Measurements from ENCODE around the gene ZCCHC13.
"Not testable (repeated sequence)": the region's sequence is repeated elsewhere in the genome, so short reads cannot be mapped to it uniquely, and the experiment has no call there.

ZCCHC13 gene

GRCh38 chrX:74318672-74319071 lies 14.7 kb downstream of the ZCCHC13 start:
- H3K4me3 ChIP-seq (ENCODE audit: low read depth, low read length): no peak overlapping the region
- DNase-seq (ENCODE audit: low read depth): no peak

- not testable (repeated sequence) for H3K4me3 ChIP-seq (ENCODE audit: low read depth, low read length); DNase-seq (ENCODE audit: low read depth)
Measured at GRCh38 chrX:74319321-74319720, 15.3 kb downstream of the ZCCHC13 start.

GRCh38 chrX:74321191-74321590 lies 17.2 kb downstream of the ZCCHC13 start:
- H3K4me3 ChIP-seq (ENCODE audit: low read depth, low read length): no peak overlapping the region
- DNase-seq (ENCODE audit: low read depth): no peak

- DNase-seq (ENCODE audit: low read depth): no peak
- H3K4me3 ChIP-seq (ENCODE audit: low read depth, low read length): no peak overlapping the region
Measured at GRCh38 chrX:74324131-74324530, 20.2 kb downstream of the ZCCHC13 start.

GRCh38 chrX:74325130-74326059 lies 21.4 kb downstream of the ZCCHC13 start:
- no peak for DNase-seq (ENCODE audit: low read depth)
- no peak overlapping the region for H3K4me3 ChIP-seq (ENCODE audit: low read depth, low read length)

- DNase-seq (ENCODE audit: low read depth): no peak
- H3K4me3 ChIP-seq (ENCODE audit: low read depth, low read length): no peak overlapping the region
Measured at GRCh38 chrX:74338852-74339251, 34.9 kb downstream of the ZCCHC13 start.

GRCh38 chrX:74340051-74340450 lies 36.1 kb downstream of the ZCCHC13 start:
- no peak overlapping the region for H3K4me3 ChIP-seq (ENCODE audit: low read depth, low read length)
- no peak for DNase-seq (ENCODE audit: low read depth)

- DNase-seq (ENCODE audit: low read depth); H3K4me3 ChIP-seq (ENCODE audit: low read depth, low read length): not testable (repeated sequence)
Measured at GRCh38 chrX:74342211-74342610, 38.2 kb downstream of the ZCCHC13 start.

- peak; percentile 93 for DNase-seq (ENCODE audit: low read depth)
- no peak overlapping the region for H3K4me3 ChIP-seq (ENCODE audit: low read depth, low read length)
Measured at GRCh38 chrX:74343343-74344279, 39.6 kb downstream of the ZCCHC13 start.

- no peak for DNase-seq (ENCODE audit: low read depth)
Measured at GRCh38 chrX:74344280-74344622, 40.3 kb downstream of the ZCCHC13 start.

GRCh38 chrX:74346088-74346487 lies 42.1 kb downstream of the ZCCHC13 start:
- DNase-seq (ENCODE audit: low read depth): no peak

More at GRCh38 chrX:74344280-74344622, 40.3 kb downstream of the ZCCHC13 start:
- no peak overlapping the region for H3K4me3 ChIP-seq (ENCODE audit: low read depth, low read length)

GRCh38 chrX:74349387-74349786 lies 45.4 kb downstream of the ZCCHC13 start:
- peak; percentile 59 for DNase-seq (ENCODE audit: low read depth)
- no peak overlapping the region for H3K4me3 ChIP-seq (ENCODE audit: low read depth, low read length)

More at GRCh38 chrX:74346088-74346487, 42.1 kb downstream of the ZCCHC13 start:
- H3K4me3 ChIP-seq (ENCODE audit: low read depth, low read length): no peak overlapping the region

- DNase-seq (ENCODE audit: low read depth): no peak
- no peak overlapping the region for H3K4me3 ChIP-seq (ENCODE audit: low read depth, low read length)
Measured at GRCh38 chrX:74351760-74352159, 47.8 kb downstream of the ZCCHC13 start.

- H3K4me3 ChIP-seq (ENCODE audit: low read depth, low read length): no peak overlapping the region
- DNase-seq (ENCODE audit: low read depth): no peak
Measured at GRCh38 chrX:74353984-74354383, 50.0 kb downstream of the ZCCHC13 start.

All from skeletal muscle cell (primary cell).